Measurements from ENCODE around the gene PLA2G15. TPM values are rescaled to one million over a fixed set of nuclear protein-coding genes. Genes with fewer than 3 reads are reported as not detected.

The PLA2G15 gene
- total and polyA plus RNA-seq, 2 of the 13 experiments (the other 11 are each of a cell fraction or from before 2014, with no cell fraction given): 14.4 to 23.7 TPM

- no peak for TF ChIP-seq HNRNPUL1 (IDR thresholded peaks at IDR 0.05; ENCODE audit: low read depth, low read length)
- no peak for TF ChIP-seq ZNF264 (CRISPR knock-in tag; IDR thresholded peaks at IDR 0.05)
- TF ChIP-seq HES4 (CRISPR knock-in tag; IDR thresholded peaks at IDR 0.05; ENCODE audit: borderline replicate concordance): no peak; the same call in 1 of the 2 replicates
- TF ChIP-seq ZNF879 (CRISPR knock-in tag; IDR thresholded peaks at IDR 0.05): no peak
- TF ChIP-seq PREB (CRISPR knock-in tag; IDR thresholded peaks at IDR 0.05): no peak
- no peak for TF ChIP-seq BRF2 (CRISPR knock-in tag; IDR thresholded peaks at IDR 0.05)
- no peak; the same call in 1 of the 2 replicates for TF ChIP-seq ZNF780A (CRISPR knock-in tag; IDR thresholded peaks at IDR 0.05)
- 0 out of 2 replicates have a peak, but pooled peaks have one; percentile 20 for TF ChIP-seq KAT7 (CRISPR knock-in tag; IDR thresholded peaks at IDR 0.05; ENCODE audit: borderline replicate concordance)
- TF ChIP-seq ZNF362 (CRISPR knock-in tag; IDR thresholded peaks at IDR 0.05; ENCODE audit: borderline replicate concordance): no peak
- TF ChIP-seq TBL1XR1 (IDR thresholded peaks at IDR 0.05; ENCODE audit: borderline replicate concordance, low read length, partially characterized antibody): no peak
- no peak for TF ChIP-seq NKX3-1 (CRISPR knock-in tag; IDR thresholded peaks at IDR 0.05)
- no peak for TF ChIP-seq ZBTB40 (IDR thresholded peaks at IDR 0.05)
- no peak for TF ChIP-seq ZBTB40 (CRISPR knock-in tag; IDR thresholded peaks at IDR 0.05)
- no peak for TF ChIP-seq NFATC3 (CRISPR knock-in tag; IDR thresholded peaks at IDR 0.05)
- peak; percentile 28; the same call in 1 of the 2 replicates for TF ChIP-seq SOX5 (CRISPR knock-in tag; IDR thresholded peaks at IDR 0.05; ENCODE audit: borderline replicate concordance)
- peak; percentile 85; the same call in 1 of the 2 replicates for TF ChIP-seq MAF1 (CRISPR knock-in tag; IDR thresholded peaks at IDR 0.05; ENCODE audit: borderline replicate concordance)
- peak; percentile 14; the same call in 1 of the 2 replicates for TF ChIP-seq ZNF446 (CRISPR knock-in tag; IDR thresholded peaks at IDR 0.05)
- TF ChIP-seq HCFC1 (IDR thresholded peaks at IDR 0.05; ENCODE audit: low read depth, low read length): no peak
These were observed 8.9 kb upstream of the PLA2G15 start (continued) for GRCh38 chr16:68236137-68236825.

Measured in HepG2 (cell line).